ENCODE results near the gene GPR12.

- TF ChIP-seq CTCF (optimal IDR thresholded peaks at IDR 0.05 in 1 of 3, IDR thresholded peaks at IDR 0.05 in 1 of 3, conservative IDR thresholded peaks at IDR 0.05 in 1 of 3; ENCODE audit: extremely low read depth in 1 of 3, insufficient read depth in 2 of 3, low read length in 3 of 3) (no peak), EZH2 (IDR thresholded peaks at IDR 0.05; ENCODE audit: low read length) (no peak)
These were observed 33.5 kb downstream of the GPR12 start for GRCh38 chr13:26727122-26727521.

Measured in keratinocyte (primary cell).